ENCODE measurements around the gene ARVCF. TPM values are rescaled to one million over a fixed set of nuclear protein-coding genes. Genes with fewer than 3 reads are reported as not detected.

ARVCF gene
- total and polyA plus RNA-seq, 8 donors, result 18.2 to 40.3 (median 24.4) TPM

GRCh38 chr22:19978748-19979147, 37.9 kb downstream of the ARVCF start:
- intact Hi-C loops (cut with DNase I), result no loop called here
- H3K4me3 ChIP-seq, result no peak overlapping the region
- peaks cover 0 to 3% of the 10 kb centered on the region in 2 donors for H3K4me1 ChIP-seq
- H3K27ac ChIP-seq, result no peak overlapping the region
- ATAC-seq (no peak), DNase-seq (peak in 1 of 4 donors; percentile 57)
- H3K9me3 ChIP-seq, result no peaks in the 10 kb centered on the region
- no peaks in the 10 kb centered on the region for H3K27me3 ChIP-seq
- TF ChIP-seq CTCF (IDR thresholded peaks at IDR 0.05), result no peak
- H3K36me3 ChIP-seq, result peaks cover 0 to 12% of the 10 kb centered on the region in 2 donors

DNA sequence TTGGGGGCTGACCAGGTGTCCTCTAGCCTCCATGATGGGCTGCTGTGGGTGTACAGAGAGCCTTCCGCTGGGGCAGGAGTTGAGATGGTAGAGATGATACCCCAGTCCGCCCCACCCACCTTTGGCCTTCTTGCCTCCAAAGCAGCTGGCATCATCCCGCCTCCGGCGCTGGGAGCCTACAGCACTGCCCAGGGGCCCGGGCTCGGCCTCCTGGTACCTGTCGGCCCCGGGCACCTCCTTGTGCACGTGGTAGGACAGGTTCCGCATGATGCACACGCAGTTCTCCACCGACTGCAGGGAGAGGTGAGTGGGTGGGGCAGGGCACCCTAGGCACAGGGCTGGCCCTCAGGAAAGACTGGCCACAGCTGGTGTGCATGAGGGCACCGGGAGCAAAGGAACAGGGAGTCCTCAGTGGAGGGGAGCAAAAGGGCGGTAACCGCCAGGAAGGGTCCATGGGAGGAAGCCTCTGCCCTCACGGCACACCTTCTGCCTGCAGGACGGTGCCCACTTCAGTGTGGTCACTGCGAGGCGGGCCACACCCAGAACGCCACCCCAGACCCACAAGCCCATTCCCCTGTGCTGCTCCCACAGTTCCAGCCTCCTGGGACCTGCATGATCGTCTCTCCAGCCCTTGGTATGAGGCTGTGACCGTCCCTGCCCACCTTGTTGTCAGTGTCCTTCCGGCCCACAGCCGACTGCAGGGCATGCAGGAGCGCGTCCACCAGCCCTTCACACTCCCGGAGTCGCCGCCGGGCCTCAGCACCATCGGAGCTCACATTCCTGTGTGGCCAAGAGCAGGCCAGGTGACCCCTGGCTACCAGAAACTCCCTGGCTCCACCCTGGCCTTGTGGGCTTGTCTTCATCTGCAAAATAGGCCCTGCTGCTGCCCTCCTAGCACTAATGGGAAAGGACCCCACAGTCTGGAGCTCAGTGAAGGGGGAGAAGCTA, 39.1 kb downstream of the ARVCF start:
- Histone ChIP-seq H3K36me3 (peaks cover 0 to 19% of the 10 kb centered on the region in 2 donors), H3K27ac (no peak overlapping the region), H3K4me1 (peaks cover 0 to 3% of the 10 kb centered on the region in 2 donors), H3K27me3 (no peaks in the 10 kb centered on the region), H3K4me3 (no peak overlapping the region), H3K9me3 (no peaks in the 10 kb centered on the region)
- TF ChIP-seq CTCF (IDR thresholded peaks at IDR 0.05), result no peak
- ATAC-seq (no peak), DNase-seq (no peak)
- intact Hi-C loops (cut with DNase I), result no loop called here

- ATAC-seq, result no peak
- no peak overlapping the region for H3K27ac ChIP-seq
- no peaks in the 10 kb centered on the region for H3K27me3 ChIP-seq
- intact Hi-C loops (cut with DNase I), result no loop called here
- H3K4me3 ChIP-seq, result no peak overlapping the region
- H3K9me3 ChIP-seq, result no peaks in the 10 kb centered on the region
- no peak for TF ChIP-seq CTCF (IDR thresholded peaks at IDR 0.05)
- peaks cover 0 to 8% of the 10 kb centered on the region in 2 donors for H3K4me1 ChIP-seq
- H3K36me3 ChIP-seq, result peaks cover 0 to 19% of the 10 kb centered on the region in 2 donors
- DNase-seq, result no peak
These were observed 40.0 kb downstream of the ARVCF start for GRCh38 chr22:19976671-19977070.

- DNase-seq (no peak), ATAC-seq (no peak)
- Histone ChIP-seq H3K27me3 (no peaks in the 10 kb centered on the region), H3K4me1 (peaks cover 0 to 18% of the 10 kb centered on the region in 2 donors), H3K9me3 (no peaks in the 10 kb centered on the region), H3K4me3 (no peak overlapping the region), H3K27ac (no peak overlapping the region), H3K36me3 (peaks cover 0 to 19% of the 10 kb centered on the region in 2 donors)
- intact Hi-C loops (cut with DNase I), result no loop called here
- TF ChIP-seq CTCF (IDR thresholded peaks at IDR 0.05), result no peak
These were observed 41.0 kb downstream of the ARVCF start for GRCh38 chr22:19975707-19976035.

- H3K27me3 ChIP-seq, result no peaks in the 10 kb centered on the region
- H3K4me3 ChIP-seq, result no peak overlapping the region
- no peak for TF ChIP-seq CTCF (IDR thresholded peaks at IDR 0.05)
- peaks cover 0 to 20% of the 10 kb centered on the region in 2 donors for H3K4me1 ChIP-seq
- no peak overlapping the region for H3K27ac ChIP-seq
- H3K36me3 ChIP-seq, result peaks cover 0 to 19% of the 10 kb centered on the region in 2 donors
- H3K9me3 ChIP-seq, result no peaks in the 10 kb centered on the region
- intact Hi-C loops (cut with DNase I), result no loop called here
- no peak for DNase-seq
- ATAC-seq, result no peak
These were observed 41.5 kb downstream of the ARVCF start for GRCh38 chr22:19974935-19975706.
